Endothelial cell (in vitro differentiated cells): ENCODE data around the gene MGME1. TPM values are rescaled to one million over a fixed set of nuclear protein-coding genes. Genes with fewer than 3 reads are reported as not detected.

Source experiments
- DNase-seq: peaks from one replicate; pipeline ENCODE4 v3.0.0; 2021; ENCODE audit warnings: low spot score
- H3K27ac Mint-ChIP-seq: one replicate; pipeline ENCODE4 v1.8.0; 2021; ENCODE audit warnings: mixed read lengths, inconsistent platforms; ENCODE audit not compliant: unreplicated experiment
- H3K27me3 Mint-ChIP-seq: one replicate; pipeline ENCODE4 v1.8.0; 2021; ENCODE audit warnings: mild to moderate bottlenecking, moderate library complexity, mixed read lengths, inconsistent platforms; ENCODE audit not compliant: unreplicated experiment
- H3K36me3 Mint-ChIP-seq: one replicate; pipeline ENCODE4 v1.8.0; 2021; ENCODE audit warnings: mild to moderate bottlenecking, low read depth, mixed read lengths, inconsistent platforms; ENCODE audit not compliant: unreplicated experiment
- H3K4me1 Mint-ChIP-seq: one replicate; pipeline ENCODE4 v1.8.0; 2021; ENCODE audit warnings: mild to moderate bottlenecking, mixed read lengths, inconsistent platforms; ENCODE audit not compliant: unreplicated experiment
- H3K4me3 Mint-ChIP-seq: one replicate; pipeline ENCODE4 v1.8.0; 2021; ENCODE audit warnings: mild to moderate bottlenecking, mixed read lengths, inconsistent platforms; ENCODE audit not compliant: unreplicated experiment
- H3K9me3 Mint-ChIP-seq: one replicate; pipeline ENCODE4 v1.8.0; 2021; ENCODE audit warnings: mixed read lengths, inconsistent platforms; ENCODE audit not compliant: unreplicated experiment
- total RNA-seq: library from RNA; stranded (reverse); fragmentation: NEBNext Ultra II Directional; extraction: Animal tissue kit (Norgen Biotek cat#: 25700); gene quantifications from one replicate; pipeline ENCODE4 v1.2.1, GENCODE V29; 2021; ENCODE audit not compliant: unreplicated experiment
- TF ChIP-seq, protein P1 (sequence below): fragments of 200-600 bp; sonication (generic); IDR thresholded peaks from one replicate; pipeline ENCODE4 v1.5.0; 2021; ENCODE audit warnings: antibody characterized with exemption; ENCODE audit not compliant: unreplicated experiment

The MGME1 gene
- total RNA-seq, 1 donor from 2014 or later = 17.5 TPM

DNA sequence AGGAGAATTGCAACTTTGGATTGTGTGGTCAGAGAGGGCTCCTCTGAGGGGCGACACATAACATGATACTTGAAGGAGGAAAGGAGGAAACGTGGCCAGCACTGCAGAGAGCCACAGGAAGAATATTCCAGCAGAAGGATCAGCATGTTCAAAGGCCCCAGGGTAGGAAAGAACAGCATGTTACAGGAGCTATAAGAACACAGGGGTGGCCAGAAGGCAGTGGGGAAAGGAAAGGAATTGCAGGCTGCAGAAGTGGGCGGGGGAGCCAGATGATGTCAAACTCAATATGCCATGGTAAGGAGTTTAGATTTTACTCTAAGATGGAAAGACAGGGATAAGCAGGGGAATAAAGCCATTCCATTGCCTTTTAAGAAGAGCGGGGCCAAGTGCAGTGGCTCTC is 30.7 kb downstream of the MGME1 start:
- no peaks in the 10 kb centered on the region for H3K27me3 Mint-ChIP-seq
- TF ChIP-seq, protein P1, sequence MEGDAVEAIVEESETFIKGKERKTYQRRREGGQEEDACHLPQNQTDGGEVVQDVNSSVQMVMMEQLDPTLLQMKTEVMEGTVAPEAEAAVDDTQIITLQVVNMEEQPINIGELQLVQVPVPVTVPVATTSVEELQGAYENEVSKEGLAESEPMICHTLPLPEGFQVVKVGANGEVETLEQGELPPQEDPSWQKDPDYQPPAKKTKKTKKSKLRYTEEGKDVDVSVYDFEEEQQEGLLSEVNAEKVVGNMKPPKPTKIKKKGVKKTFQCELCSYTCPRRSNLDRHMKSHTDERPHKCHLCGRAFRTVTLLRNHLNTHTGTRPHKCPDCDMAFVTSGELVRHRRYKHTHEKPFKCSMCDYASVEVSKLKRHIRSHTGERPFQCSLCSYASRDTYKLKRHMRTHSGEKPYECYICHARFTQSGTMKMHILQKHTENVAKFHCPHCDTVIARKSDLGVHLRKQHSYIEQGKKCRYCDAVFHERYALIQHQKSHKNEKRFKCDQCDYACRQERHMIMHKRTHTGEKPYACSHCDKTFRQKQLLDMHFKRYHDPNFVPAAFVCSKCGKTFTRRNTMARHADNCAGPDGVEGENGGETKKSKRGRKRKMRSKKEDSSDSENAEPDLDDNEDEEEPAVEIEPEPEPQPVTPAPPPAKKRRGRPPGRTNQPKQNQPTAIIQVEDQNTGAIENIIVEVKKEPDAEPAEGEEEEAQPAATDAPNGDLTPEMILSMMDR = no peak
- H3K9me3 Mint-ChIP-seq = no peaks in the 10 kb centered on the region
- no peak for DNase-seq
- peaks cover 21% of the 10 kb centered on the region for H3K4me1 Mint-ChIP-seq
- H3K36me3 Mint-ChIP-seq = no peaks in the 10 kb centered on the region
- H3K27ac Mint-ChIP-seq = no peak overlapping the region
- no peak overlapping the region for H3K4me3 Mint-ChIP-seq

DNA sequence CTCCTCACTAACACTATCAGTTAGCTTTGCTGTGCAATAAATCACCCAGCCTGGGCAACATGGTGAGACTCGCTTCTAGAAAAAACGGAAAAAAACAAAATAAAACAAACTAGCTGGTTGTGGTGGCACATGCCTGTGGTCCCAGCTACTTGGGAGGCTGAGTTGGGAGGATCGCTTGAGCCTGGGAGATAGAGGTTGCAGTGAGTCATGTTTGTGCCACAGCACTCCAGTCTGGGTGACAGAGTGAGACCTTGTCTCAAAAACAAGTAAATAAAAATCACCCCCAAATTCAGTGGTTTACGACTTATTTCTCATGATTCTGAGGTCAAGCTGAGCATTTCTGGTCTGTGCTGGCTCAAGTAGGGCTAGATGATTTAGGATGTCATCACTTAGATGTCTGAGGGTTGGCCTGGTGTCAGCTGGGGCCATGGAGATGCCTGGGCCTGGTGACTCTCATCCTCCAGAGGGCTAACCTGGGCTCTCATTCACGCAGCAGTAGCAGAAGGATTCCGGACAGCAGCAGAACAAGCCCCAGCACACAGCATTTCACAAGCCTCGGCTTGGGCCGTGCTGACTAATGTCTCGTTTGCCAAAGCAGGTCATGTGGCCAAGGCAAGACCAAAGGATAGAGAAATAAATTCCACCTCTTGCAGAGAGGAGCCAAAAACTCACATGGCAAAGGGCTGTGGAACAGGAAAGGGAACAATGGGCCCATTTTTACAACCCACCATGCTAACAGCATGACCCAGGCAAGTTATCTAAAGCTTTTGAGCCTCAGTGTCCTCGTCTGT is 32.5 kb downstream of the MGME1 start:
- Mint-ChIP-seq H3K4me1 (peaks cover 17% of the 10 kb centered on the region), H3K27ac (no peak overlapping the region), H3K4me3 (no peak overlapping the region), H3K9me3 (no peaks in the 10 kb centered on the region), H3K27me3 (no peaks in the 10 kb centered on the region), H3K36me3 (no peaks in the 10 kb centered on the region)
- TF ChIP-seq, protein P1 = no peak
- no peak for DNase-seq

DNA sequence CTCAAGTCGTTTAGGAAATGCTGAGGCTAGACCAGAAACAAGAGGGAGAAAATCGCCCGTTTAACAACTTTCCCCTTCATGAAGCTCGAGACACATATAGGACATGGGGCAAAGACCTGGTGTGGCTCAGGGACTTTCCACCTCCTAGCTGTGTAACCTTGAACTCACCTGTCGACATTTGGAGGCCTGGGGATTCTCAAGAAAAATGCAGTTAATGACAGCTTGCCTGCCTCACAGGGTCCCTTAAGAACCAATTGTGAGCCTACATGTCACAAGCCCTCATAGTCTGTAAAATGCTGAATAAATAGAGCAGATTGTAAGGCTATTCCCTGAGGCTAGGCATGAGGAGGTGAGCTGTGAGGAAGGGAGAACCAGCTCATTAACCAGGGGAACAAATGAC is 35.1 kb downstream of the MGME1 start:
- Mint-ChIP-seq H3K9me3 (no peaks in the 10 kb centered on the region), H3K4me1 (peaks cover 4% of the 10 kb centered on the region), H3K4me3 (no peak overlapping the region), H3K27me3 (peaks cover 1% of the 10 kb centered on the region), H3K36me3 (no peaks in the 10 kb centered on the region), H3K27ac (no peak overlapping the region)
- no peak for DNase-seq
- TF ChIP-seq, protein P1 = no peak

DNA sequence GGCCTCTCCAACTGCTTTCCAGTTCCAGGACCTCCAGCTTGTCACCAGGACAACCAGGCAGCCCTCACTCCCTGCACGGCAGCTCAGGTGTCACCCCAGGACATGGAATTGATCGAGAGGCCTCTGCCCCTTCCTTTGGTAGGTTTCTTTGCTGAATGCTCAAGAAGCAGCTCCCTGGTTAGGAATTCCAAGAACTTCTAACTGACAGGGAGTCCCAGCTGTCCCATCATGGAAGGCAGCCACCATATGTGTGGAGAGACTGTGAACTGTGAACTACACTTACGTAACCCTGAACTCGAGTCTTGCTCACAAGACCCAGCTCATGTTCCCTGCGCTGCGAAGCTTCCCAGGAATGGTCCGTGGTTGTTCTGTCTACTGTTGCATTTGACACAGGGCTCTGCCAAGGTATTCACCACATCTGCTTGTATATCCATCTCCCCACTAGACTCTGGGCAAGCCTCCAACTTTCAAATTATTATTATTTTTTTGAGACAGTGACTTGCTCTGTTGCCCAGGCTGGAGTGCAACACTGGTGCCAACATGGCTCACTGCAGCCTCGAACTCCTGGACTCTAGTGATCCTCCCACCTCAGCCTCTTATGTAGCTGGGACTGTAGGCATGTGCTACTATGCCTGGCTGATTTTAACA is 35.7 kb downstream of the MGME1 start:
- H3K27me3 Mint-ChIP-seq = peaks cover 1% of the 10 kb centered on the region
- H3K4me3 Mint-ChIP-seq = no peak overlapping the region
- H3K9me3 Mint-ChIP-seq = no peaks in the 10 kb centered on the region
- DNase-seq = no peak
- TF ChIP-seq, protein P1 = no peak
- no peaks in the 10 kb centered on the region for H3K36me3 Mint-ChIP-seq
- H3K4me1 Mint-ChIP-seq = peaks cover 1% of the 10 kb centered on the region
- H3K27ac Mint-ChIP-seq = no peak overlapping the region
